ENCODE data around the gene PLSCR4. TPM values are rescaled to one million over a fixed set of nuclear protein-coding genes. Genes with fewer than 3 reads are reported as not detected.

The PLSCR4 gene
- total and polyA plus RNA-seq, 9 of the 15 experiments (the other 6 are each of a cell fraction or from before 2014, with no cell fraction given) = 0.11 to 0.68 (median 0.21) TPM

DNA sequence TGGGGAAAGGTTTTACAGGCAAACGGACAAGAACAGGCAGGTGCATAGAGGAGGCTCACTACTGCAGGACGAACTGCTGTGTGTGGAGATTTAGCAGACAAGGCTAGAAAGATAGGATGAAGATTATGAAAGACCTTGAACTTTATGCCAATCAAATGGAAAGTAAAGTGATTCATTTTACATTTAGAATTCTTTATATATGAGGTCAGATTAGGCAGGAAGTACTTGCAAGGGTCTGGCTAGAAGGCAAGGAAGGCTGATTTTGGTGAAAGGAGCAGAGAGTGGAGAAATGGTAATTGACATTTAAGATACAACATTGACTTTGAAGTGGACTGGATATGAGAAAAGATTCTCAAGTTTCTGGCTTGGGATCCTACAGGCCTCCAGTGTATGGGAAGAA lies 33.6 kb downstream of the PLSCR4 start:
- no TSS peak for BruUV-seq (replicated peaks)
- intact Hi-C loops (cut with micrococcal nuclease) (no loop called here), in situ Hi-C loops (cut with MboI) (loop anchor here (5.0 kb wide), 1 partner anchor 370 kb away; no protein-coding TSS in a partner anchor)
- 0% methylated on average over 2 of the region's 2 CpGs for WGBS (ENCODE audit: insufficient coverage, low coverage, missing lambda C conversion rate)
- ATAC-seq (no peak), FAIRE-seq (no peak), DNase-seq (ENCODE audit: extremely low read depth in 1 of 4, low spot score in 3 of 4) (no peak)
- no peak overlapping the region for H3K9ac ChIP-seq (ENCODE audit: insufficient read depth in 1 of 2, low read depth in 2 of 2, low read length in 2 of 2)
- H3K79me2 ChIP-seq (ENCODE audit: control insufficient read depth, insufficient read depth, low read length) = no peaks in the 10 kb centered on the region
- no peaks in the 10 kb centered on the region for H3K27me3 ChIP-seq (ENCODE audit: control insufficient read depth in 2 of 2, insufficient read depth in 2 of 2, low read length in 2 of 2)
- ChIA-PET POLR2A (no interaction called here), CTCF (ENCODE audit: low intra/inter-chr PET ratio) (no interaction called here)
- no peak overlapping the region for H3K4me2 ChIP-seq (ENCODE audit: insufficient read depth, low read length)
- H3K36me3 ChIP-seq (ENCODE audit: control insufficient read depth, insufficient read depth, low read length) = no peaks in the 10 kb centered on the region
- no peak overlapping the region for H3K27ac ChIP-seq (ENCODE audit: extremely low read depth, low read depth, low read length)
- H3K9me3 ChIP-seq (replicated peaks; ENCODE audit: control insufficient read depth, insufficient read depth, low read depth, low read length) = no peaks in the 10 kb centered on the region
- no peak overlapping the region for H2AFZ ChIP-seq (ENCODE audit: low read depth, low read length)
- TF ChIP-seq, protein P1, sequence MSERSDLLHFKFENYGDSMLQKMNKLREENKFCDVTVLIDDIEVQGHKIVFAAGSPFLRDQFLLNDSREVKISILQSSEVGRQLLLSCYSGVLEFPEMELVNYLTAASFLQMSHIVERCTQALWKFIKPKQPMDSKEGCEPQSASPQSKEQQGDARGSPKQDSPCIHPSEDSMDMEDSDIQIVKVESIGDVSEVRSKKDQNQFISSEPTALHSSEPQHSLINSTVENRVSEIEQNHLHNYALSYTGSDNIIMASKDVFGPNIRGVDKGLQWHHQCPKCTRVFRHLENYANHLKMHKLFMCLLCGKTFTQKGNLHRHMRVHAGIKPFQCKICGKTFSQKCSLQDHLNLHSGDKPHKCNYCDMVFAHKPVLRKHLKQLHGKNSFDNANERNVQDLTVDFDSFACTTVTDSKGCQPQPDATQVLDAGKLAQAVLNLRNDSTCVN (CRISPR knock-in tag; IDR thresholded peaks at IDR 0.05) = no peak
- TF ChIP-seq KAT2B (IDR thresholded peaks at IDR 0.05; ENCODE audit: low read depth, low read length) (no peak), CC2D1A (IDR thresholded peaks at IDR 0.05) (no peak), FOXJ2 (tag; IDR thresholded peaks at IDR 0.05) (no peak), KDM2B (CRISPR knock-in tag; IDR thresholded peaks at IDR 0.05) (no peak)
- no peaks in the 10 kb centered on the region for H4K20me1 ChIP-seq (replicated peaks; ENCODE audit: control insufficient read depth, insufficient read depth, low read length)
- H3K9me1 ChIP-seq (ENCODE audit: control insufficient read depth, insufficient read depth, low read length) = no peaks in the 10 kb centered on the region
- H3K4me1 ChIP-seq (replicated peaks in 1 of 2; ENCODE audit: control insufficient read depth in 2 of 2, insufficient read depth in 2 of 2, low read length in 2 of 2) = no peaks in the 10 kb centered on the region
- no peak overlapping the region for H3K4me3 ChIP-seq

DNA sequence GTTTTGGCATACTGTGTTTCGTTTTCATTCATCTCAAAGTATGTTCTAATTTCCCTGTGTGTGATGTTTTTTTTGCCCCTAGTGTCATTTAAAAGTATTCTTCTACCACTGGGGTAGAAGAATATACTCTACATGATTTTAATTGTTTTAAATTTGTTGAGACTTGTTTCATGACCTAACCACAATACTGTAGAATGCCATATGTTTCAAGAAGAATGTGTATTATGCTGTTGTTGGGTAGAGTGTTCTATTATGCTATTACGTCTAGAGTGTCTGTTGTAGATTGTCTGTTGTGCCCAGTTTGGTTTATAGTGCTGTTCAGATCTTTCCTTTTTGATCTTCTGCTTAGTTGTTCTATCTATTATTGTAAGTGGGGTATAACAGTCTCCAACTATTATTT lies 36.4 kb downstream of the PLSCR4 start:
- in situ Hi-C loops (cut with MboI) (no loop called here), intact Hi-C loops (cut with micrococcal nuclease) (no loop called here)
- DNase-seq (ENCODE audit: extremely low read depth in 1 of 4, low spot score in 3 of 4) (no peak), ATAC-seq (no peak), FAIRE-seq (no peak)
- H2AFZ ChIP-seq (ENCODE audit: low read depth, low read length) = no peak overlapping the region
- H3K4me2 ChIP-seq (ENCODE audit: insufficient read depth, low read length) = no peak overlapping the region
- POLR2A ChIA-PET = no interaction called here
- H3K9ac ChIP-seq (ENCODE audit: insufficient read depth in 1 of 2, low read depth in 2 of 2, low read length in 2 of 2) = no peak overlapping the region
- no peaks in the 10 kb centered on the region for H3K27me3 ChIP-seq (ENCODE audit: control insufficient read depth in 2 of 2, insufficient read depth in 2 of 2, low read length in 2 of 2)
- no peaks in the 10 kb centered on the region for H3K79me2 ChIP-seq (ENCODE audit: control insufficient read depth, insufficient read depth, low read length)
- CTCF ChIA-PET (ENCODE audit: low intra/inter-chr PET ratio) = no interaction called here
- no peaks in the 10 kb centered on the region for H3K9me3 ChIP-seq (replicated peaks; ENCODE audit: control insufficient read depth, insufficient read depth, low read depth, low read length)
- 8% methylated on average over 2 of the region's 2 CpGs for WGBS (ENCODE audit: insufficient coverage, low coverage, missing lambda C conversion rate)
- no TSS peak for BruUV-seq (replicated peaks)
- no peaks in the 10 kb centered on the region for H3K9me1 ChIP-seq (ENCODE audit: control insufficient read depth, insufficient read depth, low read length)
- H3K4me1 ChIP-seq (replicated peaks in 1 of 2; ENCODE audit: control insufficient read depth in 2 of 2, insufficient read depth in 2 of 2, low read length in 2 of 2) = no peaks in the 10 kb centered on the region
- no peaks in the 10 kb centered on the region for H3K36me3 ChIP-seq (ENCODE audit: control insufficient read depth, insufficient read depth, low read length)
- H4K20me1 ChIP-seq (replicated peaks; ENCODE audit: control insufficient read depth, insufficient read depth, low read length) = no peaks in the 10 kb centered on the region
- H3K4me3 ChIP-seq = no peak overlapping the region
- H3K27ac ChIP-seq (ENCODE audit: extremely low read depth, low read depth, low read length) = no peak overlapping the region
- TF ChIP-seq ZNF232 (CRISPR knock-in tag; IDR thresholded peaks at IDR 0.05) (no peak), ZNF586 (CRISPR knock-in tag; conservative IDR thresholded peaks at IDR 0.05) (no peak), ZC3H8 (IDR thresholded peaks at IDR 0.05) (no peak), ZNF354B (CRISPR knock-in tag; IDR thresholded peaks at IDR 0.05) (no peak), ZNF583 (CRISPR knock-in tag; IDR thresholded peaks at IDR 0.05) (no peak), PTRF (tag; IDR thresholded peaks at IDR 0.05) (no peak), NEUROD1 (IDR thresholded peaks at IDR 0.05; ENCODE audit: borderline replicate concordance, low read depth, low read length, partially characterized antibody) (no peak), SNIP1 (IDR thresholded peaks at IDR 0.05; ENCODE audit: low read depth) (no peak), ZFPM2 (CRISPR knock-in tag; IDR thresholded peaks at IDR 0.05) (no peak), ZNF699 (CRISPR knock-in tag; IDR thresholded peaks at IDR 0.05; ENCODE audit: insufficient replicate concordance) (no peak), TBL1XR1 (IDR thresholded peaks at IDR 0.05; ENCODE audit: low read length in 2 of 2) (no peak)
- TF ChIP-seq, protein P2, sequence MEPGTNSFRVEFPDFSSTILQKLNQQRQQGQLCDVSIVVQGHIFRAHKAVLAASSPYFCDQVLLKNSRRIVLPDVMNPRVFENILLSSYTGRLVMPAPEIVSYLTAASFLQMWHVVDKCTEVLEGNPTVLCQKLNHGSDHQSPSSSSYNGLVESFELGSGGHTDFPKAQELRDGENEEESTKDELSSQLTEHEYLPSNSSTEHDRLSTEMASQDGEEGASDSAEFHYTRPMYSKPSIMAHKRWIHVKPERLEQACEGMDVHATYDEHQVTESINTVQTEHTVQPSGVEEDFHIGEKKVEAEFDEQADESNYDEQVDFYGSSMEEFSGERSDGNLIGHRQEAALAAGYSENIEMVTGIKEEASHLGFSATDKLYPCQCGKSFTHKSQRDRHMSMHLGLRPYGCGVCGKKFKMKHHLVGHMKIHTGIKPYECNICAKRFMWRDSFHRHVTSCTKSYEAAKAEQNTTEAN (CRISPR knock-in tag; IDR thresholded peaks at IDR 0.05) = no peak
